Measurements from ENCODE around the gene C10orf62. TPM values are rescaled to one million over a fixed set of nuclear protein-coding genes. Genes with fewer than 3 reads are reported as not detected.

C10orf62 gene
- total and polyA plus RNA-seq, 2 experiments from 2014 or later = not detected

DNA sequence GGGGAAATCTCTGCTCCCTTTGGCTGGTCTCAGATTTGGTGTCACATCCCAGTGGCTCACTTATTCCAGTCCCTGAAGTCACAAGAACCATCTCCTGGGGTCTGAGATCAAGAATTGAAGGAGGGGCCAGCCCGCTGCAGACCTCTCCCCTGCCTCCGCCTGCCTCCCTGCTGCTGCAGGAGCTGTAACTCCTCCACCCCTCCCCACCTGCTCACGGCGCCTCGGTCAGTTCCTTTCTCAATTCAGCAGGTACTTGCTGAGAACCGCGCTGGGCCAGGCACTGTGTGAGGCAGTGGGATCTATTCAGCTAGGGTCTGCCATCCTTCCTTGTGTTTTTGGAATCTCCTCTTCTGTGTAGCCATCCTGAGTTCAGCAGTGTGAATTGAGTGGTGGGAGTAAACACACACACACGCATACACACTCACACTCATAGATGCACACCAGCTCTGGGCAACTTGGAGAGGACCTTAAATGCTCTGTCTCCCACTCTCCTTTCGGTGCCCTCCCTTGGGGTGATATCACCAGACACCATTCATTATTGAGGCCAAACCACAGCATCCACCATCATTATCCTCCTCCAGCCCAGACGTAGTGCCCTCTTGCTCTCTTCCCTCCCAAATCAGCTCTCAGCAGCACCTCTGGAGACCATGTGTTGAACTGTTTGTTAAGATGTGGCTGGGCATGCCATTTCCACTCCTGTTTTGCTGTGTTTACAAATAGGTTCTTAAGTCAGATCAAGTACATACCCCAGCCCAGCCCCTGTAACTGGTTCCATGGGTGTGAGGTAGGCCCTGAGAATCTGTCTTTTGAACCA, 39.0 kb upstream of the C10orf62 start:
- no peak overlapping the region for H2AFZ ChIP-seq
- H3K4me3 ChIP-seq = no peak overlapping the region
- H3K4me2 ChIP-seq = peak overlapping the region; percentile 70
- no peaks in the 10 kb centered on the region for H4K20me1 ChIP-seq (replicated peaks; ENCODE audit: insufficient read depth)
- ATAC-seq (peak; percentile 64), DNase-seq (ENCODE audit: low spot score) (peak; percentile 67)
- peaks cover 30% of the 10 kb centered on the region for H3K4me1 Mint-ChIP-seq
- peaks cover 8% of the 10 kb centered on the region for H3K27me3 Mint-ChIP-seq (ENCODE audit: insufficient read depth, low read depth, poor library complexity)
- H3K79me2 ChIP-seq (replicated peaks; ENCODE audit: insufficient read depth) = peaks cover 2% of the 10 kb centered on the region
- H3K9me2 ChIP-seq (ENCODE audit: insufficient read depth) = no peaks in the 10 kb centered on the region
- H3K4me3 Mint-ChIP-seq = peak overlapping the region; percentile 10; the same call in 1 of the 3 replicates
- TF ChIP-seq, protein P1, sequence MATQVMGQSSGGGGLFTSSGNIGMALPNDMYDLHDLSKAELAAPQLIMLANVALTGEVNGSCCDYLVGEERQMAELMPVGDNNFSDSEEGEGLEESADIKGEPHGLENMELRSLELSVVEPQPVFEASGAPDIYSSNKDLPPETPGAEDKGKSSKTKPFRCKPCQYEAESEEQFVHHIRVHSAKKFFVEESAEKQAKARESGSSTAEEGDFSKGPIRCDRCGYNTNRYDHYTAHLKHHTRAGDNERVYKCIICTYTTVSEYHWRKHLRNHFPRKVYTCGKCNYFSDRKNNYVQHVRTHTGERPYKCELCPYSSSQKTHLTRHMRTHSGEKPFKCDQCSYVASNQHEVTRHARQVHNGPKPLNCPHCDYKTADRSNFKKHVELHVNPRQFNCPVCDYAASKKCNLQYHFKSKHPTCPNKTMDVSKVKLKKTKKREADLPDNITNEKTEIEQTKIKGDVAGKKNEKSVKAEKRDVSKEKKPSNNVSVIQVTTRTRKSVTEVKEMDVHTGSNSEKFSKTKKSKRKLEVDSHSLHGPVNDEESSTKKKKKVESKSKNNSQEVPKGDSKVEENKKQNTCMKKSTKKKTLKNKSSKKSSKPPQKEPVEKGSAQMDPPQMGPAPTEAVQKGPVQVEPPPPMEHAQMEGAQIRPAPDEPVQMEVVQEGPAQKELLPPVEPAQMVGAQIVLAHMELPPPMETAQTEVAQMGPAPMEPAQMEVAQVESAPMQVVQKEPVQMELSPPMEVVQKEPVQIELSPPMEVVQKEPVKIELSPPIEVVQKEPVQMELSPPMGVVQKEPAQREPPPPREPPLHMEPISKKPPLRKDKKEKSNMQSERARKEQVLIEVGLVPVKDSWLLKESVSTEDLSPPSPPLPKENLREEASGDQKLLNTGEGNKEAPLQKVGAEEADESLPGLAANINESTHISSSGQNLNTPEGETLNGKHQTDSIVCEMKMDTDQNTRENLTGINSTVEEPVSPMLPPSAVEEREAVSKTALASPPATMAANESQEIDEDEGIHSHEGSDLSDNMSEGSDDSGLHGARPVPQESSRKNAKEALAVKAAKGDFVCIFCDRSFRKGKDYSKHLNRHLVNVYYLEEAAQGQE (IDR thresholded peaks at IDR 0.05; ENCODE audit: unreplicated experiment) = no peak
- TF ChIP-seq, protein P2, sequence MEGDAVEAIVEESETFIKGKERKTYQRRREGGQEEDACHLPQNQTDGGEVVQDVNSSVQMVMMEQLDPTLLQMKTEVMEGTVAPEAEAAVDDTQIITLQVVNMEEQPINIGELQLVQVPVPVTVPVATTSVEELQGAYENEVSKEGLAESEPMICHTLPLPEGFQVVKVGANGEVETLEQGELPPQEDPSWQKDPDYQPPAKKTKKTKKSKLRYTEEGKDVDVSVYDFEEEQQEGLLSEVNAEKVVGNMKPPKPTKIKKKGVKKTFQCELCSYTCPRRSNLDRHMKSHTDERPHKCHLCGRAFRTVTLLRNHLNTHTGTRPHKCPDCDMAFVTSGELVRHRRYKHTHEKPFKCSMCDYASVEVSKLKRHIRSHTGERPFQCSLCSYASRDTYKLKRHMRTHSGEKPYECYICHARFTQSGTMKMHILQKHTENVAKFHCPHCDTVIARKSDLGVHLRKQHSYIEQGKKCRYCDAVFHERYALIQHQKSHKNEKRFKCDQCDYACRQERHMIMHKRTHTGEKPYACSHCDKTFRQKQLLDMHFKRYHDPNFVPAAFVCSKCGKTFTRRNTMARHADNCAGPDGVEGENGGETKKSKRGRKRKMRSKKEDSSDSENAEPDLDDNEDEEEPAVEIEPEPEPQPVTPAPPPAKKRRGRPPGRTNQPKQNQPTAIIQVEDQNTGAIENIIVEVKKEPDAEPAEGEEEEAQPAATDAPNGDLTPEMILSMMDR (conservative IDR thresholded peaks at IDR 0.05; ENCODE audit: low read depth in 2 of 2) = 0 out of 4 replicates have a peak, but pooled peaks of 1 of the 2 experiments have one; percentile 1
- H3K27ac ChIP-seq (ENCODE audit: low read depth) = peak overlapping the region; percentile 87
- no peaks in the 10 kb centered on the region for H3K36me3 ChIP-seq (ENCODE audit: insufficient read depth)
- H3K4me1 ChIP-seq (ENCODE audit: insufficient read depth) = peaks cover 24% of the 10 kb centered on the region
- H3F3A ChIP-seq (replicated peaks; ENCODE audit: low read depth) = 0 out of 2 replicates have a peak, but pooled peaks cover 6% of the 10 kb centered on the region
- peak overlapping the region; percentile 14 for H3K27ac Mint-ChIP-seq
- no peaks in the 10 kb centered on the region for H3K27me3 ChIP-seq (ENCODE audit: insufficient read depth)
- peaks cover 11% of the 10 kb centered on the region for H3K9me3 Mint-ChIP-seq
- H3K36me3 Mint-ChIP-seq (ENCODE audit: low read depth) = peaks cover 7% of the 10 kb centered on the region; the same call in 2 of the 3 replicates

DNA sequence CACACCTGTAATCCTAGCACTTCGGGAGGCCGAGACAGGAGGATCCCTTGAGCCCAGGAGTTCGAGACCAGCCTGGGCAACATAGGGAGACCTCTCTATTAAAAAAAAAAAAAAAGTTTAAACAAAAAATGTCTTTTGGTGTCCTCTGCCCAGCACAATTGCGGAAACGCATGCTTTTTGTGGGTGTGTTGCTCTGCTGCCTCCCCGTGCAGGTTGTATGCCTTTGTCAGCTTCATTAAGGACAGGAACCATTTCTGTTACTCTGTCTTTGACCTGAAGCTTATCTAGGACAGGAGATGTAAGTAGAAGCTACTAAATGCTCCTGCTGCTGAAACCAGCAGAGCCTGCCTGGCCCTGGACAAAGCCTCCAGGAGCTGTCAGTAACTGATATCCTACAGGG, 38.2 kb upstream of the C10orf62 start:
- H3K36me3 ChIP-seq (ENCODE audit: insufficient read depth) = no peaks in the 10 kb centered on the region
- no peak for DNase-seq (ENCODE audit: low spot score)
- Mint-ChIP-seq H3K9me3 (peaks cover 14% of the 10 kb centered on the region), H3K36me3 (ENCODE audit: low read depth) (peaks cover 10% of the 10 kb centered on the region; the same call in 2 of the 3 replicates), H3K27me3 (ENCODE audit: insufficient read depth, low read depth, poor library complexity) (peaks cover 8% of the 10 kb centered on the region), H3K4me1 (peaks cover 30% of the 10 kb centered on the region), H3K27ac (no peak overlapping the region), H3K4me3 (no peak overlapping the region)
- peaks cover 2% of the 10 kb centered on the region for H3K79me2 ChIP-seq (replicated peaks; ENCODE audit: insufficient read depth)
- H3K9me2 ChIP-seq (ENCODE audit: insufficient read depth) = no peaks in the 10 kb centered on the region
- no peak for ATAC-seq
- peaks cover 24% of the 10 kb centered on the region for H3K4me1 ChIP-seq (ENCODE audit: insufficient read depth)
- H2AFZ ChIP-seq = no peak overlapping the region
- H3K27ac ChIP-seq (ENCODE audit: low read depth) = peak overlapping the region; percentile 87; the same call in 1 of the 2 replicates
- H3F3A ChIP-seq (replicated peaks; ENCODE audit: low read depth) = 0 out of 2 replicates have a peak, but pooled peaks cover 6% of the 10 kb centered on the region
- H3K4me3 ChIP-seq = no peak overlapping the region
- H3K27me3 ChIP-seq (ENCODE audit: insufficient read depth) = no peaks in the 10 kb centered on the region
- H3K4me2 ChIP-seq = no peak overlapping the region
- no peaks in the 10 kb centered on the region for H4K20me1 ChIP-seq (replicated peaks; ENCODE audit: insufficient read depth)
- TF ChIP-seq STAT1 (IDR thresholded peaks at IDR 0.05; ENCODE audit: unreplicated experiment) (no peak), ZNF331 (CRISPR knock-in tag; IDR thresholded peaks at IDR 0.05; ENCODE audit: low read depth) (no peak), NANOG (IDR thresholded peaks at IDR 0.05; ENCODE audit: borderline replicate concordance) (no peak), ZNF114 (CRISPR knock-in tag; IDR thresholded peaks at IDR 0.05) (no peak)
- TF ChIP-seq, protein P3, sequence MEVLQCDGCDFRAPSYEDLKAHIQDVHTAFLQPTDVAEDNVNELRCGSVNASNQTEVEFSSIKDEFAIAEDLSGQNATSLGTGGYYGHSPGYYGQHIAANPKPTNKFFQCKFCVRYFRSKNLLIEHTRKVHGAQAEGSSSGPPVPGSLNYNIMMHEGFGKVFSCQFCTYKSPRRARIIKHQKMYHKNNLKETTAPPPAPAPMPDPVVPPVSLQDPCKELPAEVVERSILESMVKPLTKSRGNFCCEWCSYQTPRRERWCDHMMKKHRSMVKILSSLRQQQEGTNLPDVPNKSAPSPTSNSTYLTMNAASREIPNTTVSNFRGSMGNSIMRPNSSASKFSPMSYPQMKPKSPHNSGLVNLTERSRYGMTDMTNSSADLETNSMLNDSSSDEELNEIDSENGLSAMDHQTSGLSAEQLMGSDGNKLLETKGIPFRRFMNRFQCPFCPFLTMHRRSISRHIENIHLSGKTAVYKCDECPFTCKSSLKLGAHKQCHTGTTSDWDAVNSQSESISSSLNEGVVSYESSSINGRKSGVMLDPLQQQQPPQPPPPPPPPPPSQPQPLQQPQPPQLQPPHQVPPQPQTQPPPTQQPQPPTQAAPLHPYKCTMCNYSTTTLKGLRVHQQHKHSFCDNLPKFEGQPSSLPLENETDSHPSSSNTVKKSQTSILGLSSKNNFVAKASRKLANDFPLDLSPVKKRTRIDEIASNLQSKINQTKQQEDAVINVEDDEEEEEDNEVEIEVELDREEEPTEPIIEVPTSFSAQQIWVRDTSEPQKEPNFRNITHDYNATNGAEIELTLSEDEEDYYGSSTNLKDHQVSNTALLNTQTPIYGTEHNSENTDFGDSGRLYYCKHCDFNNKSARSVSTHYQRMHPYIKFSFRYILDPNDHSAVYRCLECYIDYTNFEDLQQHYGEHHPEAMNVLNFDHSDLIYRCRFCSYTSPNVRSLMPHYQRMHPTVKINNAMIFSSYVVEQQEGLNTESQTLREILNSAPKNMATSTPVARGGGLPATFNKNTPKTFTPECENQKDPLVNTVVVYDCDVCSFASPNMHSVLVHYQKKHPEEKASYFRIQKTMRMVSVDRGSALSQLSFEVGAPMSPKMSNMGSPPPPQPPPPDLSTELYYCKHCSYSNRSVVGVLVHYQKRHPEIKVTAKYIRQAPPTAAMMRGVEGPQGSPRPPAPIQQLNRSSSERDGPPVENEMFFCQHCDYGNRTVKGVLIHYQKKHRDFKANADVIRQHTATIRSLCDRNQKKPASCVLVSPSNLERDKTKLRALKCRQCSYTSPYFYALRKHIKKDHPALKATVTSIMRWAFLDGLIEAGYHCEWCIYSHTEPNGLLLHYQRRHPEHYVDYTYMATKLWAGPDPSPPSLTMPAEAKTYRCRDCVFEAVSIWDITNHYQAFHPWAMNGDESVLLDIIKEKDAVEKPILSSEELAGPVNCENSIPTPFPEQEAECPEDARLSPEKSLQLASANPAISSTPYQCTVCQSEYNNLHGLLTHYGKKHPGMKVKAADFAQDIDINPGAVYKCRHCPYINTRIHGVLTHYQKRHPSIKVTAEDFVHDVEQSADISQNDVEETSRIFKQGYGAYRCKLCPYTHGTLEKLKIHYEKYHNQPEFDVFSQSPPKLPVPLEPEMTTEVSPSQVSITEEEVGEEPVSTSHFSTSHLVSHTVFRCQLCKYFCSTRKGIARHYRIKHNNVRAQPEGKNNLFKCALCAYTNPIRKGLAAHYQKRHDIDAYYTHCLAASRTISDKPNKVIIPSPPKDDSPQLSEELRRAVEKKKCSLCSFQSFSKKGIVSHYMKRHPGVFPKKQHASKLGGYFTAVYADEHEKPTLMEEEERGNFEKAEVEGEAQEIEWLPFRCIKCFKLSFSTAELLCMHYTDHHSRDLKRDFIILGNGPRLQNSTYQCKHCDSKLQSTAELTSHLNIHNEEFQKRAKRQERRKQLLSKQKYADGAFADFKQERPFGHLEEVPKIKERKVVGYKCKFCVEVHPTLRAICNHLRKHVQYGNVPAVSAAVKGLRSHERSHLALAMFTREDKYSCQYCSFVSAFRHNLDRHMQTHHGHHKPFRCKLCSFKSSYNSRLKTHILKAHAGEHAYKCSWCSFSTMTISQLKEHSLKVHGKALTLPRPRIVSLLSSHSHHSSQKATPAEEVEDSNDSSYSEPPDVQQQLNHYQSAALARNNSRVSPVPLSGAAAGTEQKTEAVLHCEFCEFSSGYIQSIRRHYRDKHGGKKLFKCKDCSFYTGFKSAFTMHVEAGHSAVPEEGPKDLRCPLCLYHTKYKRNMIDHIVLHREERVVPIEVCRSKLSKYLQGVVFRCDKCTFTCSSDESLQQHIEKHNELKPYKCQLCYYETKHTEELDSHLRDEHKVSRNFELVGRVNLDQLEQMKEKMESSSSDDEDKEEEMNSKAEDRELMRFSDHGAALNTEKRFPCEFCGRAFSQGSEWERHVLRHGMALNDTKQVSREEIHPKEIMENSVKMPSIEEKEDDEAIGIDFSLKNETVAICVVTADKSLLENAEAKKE (CRISPR knock-in tag; IDR thresholded peaks at IDR 0.05) = no peak
